Esophagus muscularis mucosa (tissue), 4 donors: ENCODE data around the gene PPP2R5C. TPM values are rescaled to one million over a fixed set of nuclear protein-coding genes. Genes with fewer than 3 reads are reported as not detected.
A peak's percentile ranks its signal among the peaks of the same experiment; 100 is the strongest.

ENCODE experiments used
- DNase-seq: peaks from one replicate; pipeline ENCODE4 v3.0.0-alpha.2; 2017; ENCODE audit errors: extremely low spot score
- H3K27ac ChIP-seq, 4 donors: fragments of 200-600 bp; sonication (generic); replicated peaks in 1 of 4; 1 replicate in 3 of 4; 2 replicates in 1 of 4; pipeline ENCODE4 v1.5.1; 2016 to 2019; ENCODE audit warnings: mild to moderate bottlenecking in 1 of 4
- H3K27me3 ChIP-seq, 4 donors: fragments of 200-600 bp; sonication (generic); one replicate each; pipeline versions ENCODE4 v1.5.1 to v1.6.0; 2016 to 2019
- H3K36me3 ChIP-seq, 4 donors: fragments of 200-600 bp; sonication (generic); one replicate each; pipeline ENCODE4 v1.5.1; 2016 to 2019
- H3K4me1 ChIP-seq, 4 donors: fragments of 200-600 bp; sonication (generic); one replicate each; pipeline ENCODE4 v1.5.1; 2016 to 2019
- H3K4me3 ChIP-seq, 4 donors: fragments of 200-600 bp; sonication (generic); 1 replicate in 2 of 4; 2 replicates in 2 of 4; pipeline ENCODE4 v1.5.1; 2016 to 2019; ENCODE audit warnings: mild to moderate bottlenecking in 4 of 4, moderate library complexity in 1 of 4
- H3K9me3 ChIP-seq, 4 donors: fragments of 200-600 bp; sonication (generic); 1 replicate in 3 of 4; 2 replicates in 1 of 4; pipeline ENCODE4 v1.5.1; 2016 to 2019
- CTCF ChIP-seq, 3 experiments: fragments of 200-600 bp in 2 of 3; fragments of 450-650 bp in 1 of 3; sonication (generic) in 2 of 3; IDR thresholded peaks; one replicate each; pipeline ENCODE4 v1.5.1; 2017 to 2019; ENCODE audit warnings: antibody characterized with exemption in 3 of 3, mild to moderate bottlenecking in 2 of 3, moderate library complexity in 1 of 3
- EP300 ChIP-seq: sonication (generic); formaldehyde crosslinking; IDR thresholded peaks from one replicate; pipeline ENCODE4 v1.6.1; 2017; ENCODE audit warnings: antibody characterized with exemption
- POLR2A ChIP-seq: fragments of 450-650 bp; IDR thresholded peaks from one replicate; pipeline ENCODE4 v1.6.1; 2017; ENCODE audit warnings: antibody characterized with exemption, moderate library complexity, mild to moderate bottlenecking, low read depth
- POLR2AphosphoS5 ChIP-seq, 2 donors: sonication (generic); formaldehyde crosslinking; IDR thresholded peaks; one replicate each; pipeline ENCODE4 v1.6.1; 2017; ENCODE audit warnings: antibody characterized with exemption in 2 of 2
- WGBS: methylation state at CpG from one replicate; pipeline ENCODE4 v1.1.5; 2018; 5-methylcytosine and 5-hydroxymethylcytosine counted together
- intact Hi-C: fragments of 100-400 bp; cut with DNase I; formaldehyde crosslinking; loops from one replicate; pipeline ENCODE4 v1.15.1; 2023
- total RNA-seq, 4 donors: library from RNA; depleted of rRNA; stranded (reverse); fragments of >200 nt; gene quantifications; one replicate each; pipeline versions ENCODE4 v1.1.0 to v1.2.1, GENCODE V29; 2016

The PPP2R5C gene
- total RNA-seq, 4 donors from 2014 or later, result 103 to 142 (median 131) TPM

GRCh38 chr14:101872346-101872745, 110.8 kb downstream of the PPP2R5C start:
- Histone ChIP-seq H3K27me3 (no peaks in the 10 kb centered on the region), H3K27ac (peak overlapping the region in 1 of 4 donors; percentile 30), H3K4me3 (no peak overlapping the region), H3K36me3 (no peaks in the 10 kb centered on the region), H3K4me1 (peaks cover 29 to 52% (median 47%) of the 10 kb centered on the region in 4 donors), H3K9me3 (no peaks in the 10 kb centered on the region)
- WGBS, result 80% methylated on average over 4 of the region's 4 CpGs
- TF ChIP-seq CTCF (IDR thresholded peaks at IDR 0.05) (no peak), EP300 (no peak), POLR2AphosphoS5 (IDR thresholded peaks at IDR 0.05) (no peak), POLR2A (no peak)
- DNase-seq, result no peak
- intact Hi-C loops, result no loop called here

- TF ChIP-seq POLR2A (no peak), CTCF (IDR thresholded peaks at IDR 0.05) (no peak), POLR2AphosphoS5 (IDR thresholded peaks at IDR 0.05) (no peak), EP300 (no peak)
- Histone ChIP-seq H3K36me3 (peaks cover 0 to 6% (median 0%) of the 10 kb centered on the region in 4 donors), H3K4me3 (no peak overlapping the region), H3K27ac (peak overlapping the region in 2 of 4 donors; percentile 2 to 12), H3K4me1 (peaks cover 38 to 62% (median 53%) of the 10 kb centered on the region in 4 donors), H3K27me3 (no peaks in the 10 kb centered on the region), H3K9me3 (no peaks in the 10 kb centered on the region)
- 61% methylated on average over 3 of the region's 3 CpGs for WGBS
- DNase-seq, result no peak
- intact Hi-C loops, result no loop called here
These were observed 111.7 kb downstream of the PPP2R5C start for GRCh38 chr14:101873076-101873825.

- Histone ChIP-seq H3K9me3 (no peaks in the 10 kb centered on the region), H3K4me3 (no peak overlapping the region), H3K27me3 (no peaks in the 10 kb centered on the region), H3K4me1 (peaks cover 45 to 67% (median 58%) of the 10 kb centered on the region in 4 donors), H3K27ac (peak overlapping the region in 1 of 4 donors; percentile 12), H3K36me3 (peaks cover 0 to 6% (median 0%) of the 10 kb centered on the region in 4 donors)
- no peak for DNase-seq
- intact Hi-C loops, result no loop called here
- TF ChIP-seq EP300 (no peak), POLR2AphosphoS5 (IDR thresholded peaks at IDR 0.05) (no peak), CTCF (IDR thresholded peaks at IDR 0.05) (no peak), POLR2A (no peak)
- WGBS, result 72% methylated on average over 4 of the region's 4 CpGs
These were observed 112.5 kb downstream of the PPP2R5C start for GRCh38 chr14:101873991-101874390.

GRCh38 chr14:101875041-101875726, 113.7 kb downstream of the PPP2R5C start:
- no peak overlapping the region for H3K4me3 ChIP-seq
- intact Hi-C loops, result no loop called here
- no peak for TF ChIP-seq CTCF (IDR thresholded peaks at IDR 0.05)
- no peak for TF ChIP-seq POLR2A
- no peak for TF ChIP-seq POLR2AphosphoS5 (IDR thresholded peaks at IDR 0.05)
- TF ChIP-seq EP300, result no peak
- peaks cover 41 to 77% (median 63%) of the 10 kb centered on the region in 4 donors for H3K4me1 ChIP-seq
- peak overlapping the region in 3 of 4 donors; percentile 67 to 78 (median 70) for H3K27ac ChIP-seq
- H3K9me3 ChIP-seq, result no peaks in the 10 kb centered on the region
- 83% methylated on average over 8 of the region's 8 CpGs for WGBS
- no peak for DNase-seq
- H3K27me3 ChIP-seq, result no peaks in the 10 kb centered on the region
- H3K36me3 ChIP-seq, result peaks cover 0 to 6% (median 0%) of the 10 kb centered on the region in 4 donors
